ENCODE results near the gene ACSBG1.

ACSBG1 gene

GRCh38 chr15:78201281-78202190, 32.8 kb downstream of the ACSBG1 start:
- DNase-seq, result no peak

DNA sequence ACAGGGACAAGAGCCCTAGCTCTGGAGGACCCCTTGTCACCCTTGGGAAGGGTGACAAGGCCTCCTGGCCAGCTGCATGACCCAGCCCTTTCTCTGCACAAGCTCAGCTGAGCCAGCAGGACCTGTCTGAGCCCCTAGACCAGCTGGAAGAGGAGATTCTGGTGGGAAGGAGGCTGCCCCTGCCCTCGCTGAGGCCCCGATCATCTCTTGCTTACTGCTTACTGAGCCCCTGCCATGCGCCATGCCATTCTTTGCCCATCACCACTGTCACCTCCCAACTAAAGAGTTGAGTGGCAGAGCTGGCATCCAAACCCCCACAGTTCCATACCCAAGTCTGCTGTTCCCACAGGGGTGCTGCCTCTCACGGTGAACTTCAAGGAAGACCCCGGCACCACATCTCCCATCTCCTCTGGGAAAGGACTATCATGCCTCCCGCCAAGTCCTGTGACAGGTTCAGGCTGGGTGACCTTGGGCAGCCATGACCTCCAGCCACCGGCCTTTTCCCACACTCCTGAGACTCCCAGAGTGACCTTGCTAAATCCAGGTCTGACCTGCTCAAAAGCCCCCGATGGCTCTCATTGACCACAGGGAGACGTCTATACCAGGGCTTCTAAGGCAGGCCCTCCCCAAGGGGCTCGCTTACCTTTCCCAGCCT, 34.0 kb downstream of the ACSBG1 start:
- DNase-seq, result no peak

DNA sequence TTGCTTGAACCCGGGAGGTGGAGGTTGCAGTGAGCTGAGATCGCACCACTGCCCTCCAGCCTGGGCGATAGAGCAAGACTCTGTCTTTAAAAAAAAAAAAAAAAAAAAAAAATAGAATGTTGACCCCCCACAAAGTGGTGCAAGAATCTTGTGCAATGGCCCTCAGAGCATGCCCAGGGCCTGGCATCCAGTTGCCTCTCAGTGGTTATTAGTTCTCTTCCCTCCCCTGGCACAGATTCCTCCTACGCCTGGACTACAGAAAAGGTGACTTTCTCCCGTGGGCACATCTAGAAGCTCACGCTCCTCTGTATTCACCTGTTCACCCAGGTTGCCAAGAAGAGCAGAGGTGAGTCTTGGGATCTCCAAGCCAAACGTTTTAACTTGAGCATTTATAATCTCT, 36.7 kb downstream of the ACSBG1 start:
- no peak for DNase-seq

DNA sequence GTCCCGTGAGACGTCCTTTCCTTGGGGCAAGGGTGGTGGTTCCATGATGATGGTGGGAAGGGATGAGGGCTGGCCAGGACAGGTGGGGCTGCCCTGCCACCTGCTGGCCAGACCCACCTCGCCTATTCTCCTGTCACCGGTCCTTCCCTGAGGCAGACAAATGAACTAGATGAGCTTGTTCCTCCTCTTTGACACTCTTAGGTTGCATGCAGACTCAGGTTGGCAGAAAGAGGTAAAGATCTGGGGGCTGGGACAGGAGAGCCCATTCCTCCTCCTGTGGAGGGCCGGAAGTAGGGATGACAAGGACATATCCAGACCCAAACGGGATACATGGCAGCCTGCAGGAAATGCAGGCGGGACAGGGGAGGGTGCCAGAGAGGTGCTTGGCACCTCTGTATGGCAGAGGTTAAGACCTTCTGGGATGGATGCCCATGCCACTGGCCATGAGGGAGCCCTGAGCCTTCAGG, 38.6 kb downstream of the ACSBG1 start:
- peak; percentile 21 for DNase-seq

GRCh38 chr15:78194568-78194925, 39.8 kb downstream of the ACSBG1 start:
- no peak for DNase-seq

- DNase-seq, result no peak
Observed at GRCh38 chr15:78193731-78194567, 40.4 kb downstream of the ACSBG1 start.

GRCh38 chr15:78192826-78193594, 41.4 kb downstream of the ACSBG1 start:
- no peak for DNase-seq

GRCh38 chr15:78182821-78183220, 51.5 kb downstream of the ACSBG1 start:
- DNase-seq, result no peak

DNA sequence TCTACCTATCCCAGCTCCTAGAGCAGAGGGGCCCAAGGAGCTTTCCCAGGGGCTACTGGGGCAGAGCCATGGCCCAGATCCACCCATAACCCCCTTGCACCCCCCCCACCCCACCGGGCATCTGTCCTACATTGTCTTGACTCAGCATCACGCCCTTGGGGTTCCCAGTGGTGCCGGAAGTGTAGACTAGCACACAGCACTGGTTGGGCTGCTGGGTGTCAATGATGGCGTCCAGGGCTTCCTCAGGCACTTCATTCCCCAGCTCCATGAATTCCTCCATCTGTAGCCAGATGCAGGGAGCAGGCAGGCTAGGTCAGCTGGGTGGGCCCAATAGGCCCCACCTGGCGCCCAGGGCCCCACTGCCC, 52.0 kb downstream of the ACSBG1 start:
- DNase-seq, result no peak

GRCh38 chr15:78179906-78180305, 54.5 kb downstream of the ACSBG1 start:
- DNase-seq, result no peak

DNA sequence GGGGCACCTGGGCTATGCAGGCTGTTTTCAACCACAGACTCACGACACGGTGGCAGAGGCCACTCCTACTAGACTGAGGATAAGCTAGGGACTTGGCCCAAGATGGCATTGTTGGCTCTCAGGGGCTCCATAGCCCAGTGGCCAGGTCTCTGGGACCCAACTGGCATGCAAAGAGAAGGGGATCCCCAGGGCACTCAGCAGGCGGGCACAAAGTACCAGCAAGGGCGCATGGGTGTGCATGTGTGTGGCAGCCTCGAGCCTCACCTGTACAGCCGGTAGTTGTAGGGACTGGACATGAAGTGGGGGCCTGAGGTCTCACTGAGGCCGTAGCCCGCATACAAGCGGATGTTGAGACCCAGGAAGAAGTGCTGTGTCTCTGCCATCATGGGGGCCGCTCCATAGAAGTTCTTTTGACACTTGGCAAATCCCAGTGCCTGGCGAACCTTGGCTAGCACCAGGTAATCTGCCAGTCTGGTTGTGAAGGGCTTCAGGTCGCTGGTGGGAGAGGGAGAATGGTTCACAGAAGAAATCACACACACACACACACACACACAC, 55.0 kb downstream of the ACSBG1 start:
- no peak for DNase-seq

DNA sequence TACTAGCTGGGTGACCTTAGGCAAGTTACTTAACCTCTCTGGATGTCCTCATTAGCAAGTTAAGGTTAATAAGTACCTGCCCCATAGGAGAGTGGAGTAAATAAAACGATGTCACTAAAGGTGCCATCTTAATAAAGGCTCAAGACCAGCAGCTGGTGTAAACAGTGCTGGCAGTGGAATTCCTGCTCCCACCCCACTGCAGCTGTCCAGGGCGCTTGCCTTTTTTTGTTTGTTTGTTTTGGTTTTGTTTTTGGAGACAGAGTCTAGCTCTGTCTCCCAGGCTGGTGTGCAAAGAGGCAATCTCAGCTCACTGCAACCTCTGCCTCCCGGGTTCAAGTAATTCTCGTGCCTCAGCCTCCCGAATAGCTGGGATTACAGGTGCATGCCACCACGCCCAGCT, 56.3 kb downstream of the ACSBG1 start:
- DNase-seq, result no peak

DNA sequence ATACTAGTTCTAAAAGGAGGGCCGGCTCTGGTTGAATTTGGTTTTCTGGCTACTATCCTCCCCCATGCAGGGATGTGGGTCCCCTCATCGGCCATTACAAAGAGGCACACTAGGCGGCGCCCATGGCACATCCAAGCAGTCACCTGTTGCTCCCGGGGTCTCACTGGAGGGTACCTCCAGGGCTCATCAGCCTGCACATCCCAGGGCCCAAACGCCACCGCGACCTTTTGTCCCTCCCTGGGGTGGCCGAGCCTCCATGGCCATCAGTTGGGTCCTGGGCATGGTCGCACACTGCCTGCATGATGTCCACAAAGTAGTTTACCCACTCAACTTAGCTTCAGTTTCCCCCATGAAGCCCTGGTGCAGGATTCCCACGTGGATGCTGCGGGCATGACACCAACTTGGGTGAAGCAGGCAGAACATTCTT, 56.9 kb downstream of the ACSBG1 start:
- peak; percentile 30 for DNase-seq

DNA sequence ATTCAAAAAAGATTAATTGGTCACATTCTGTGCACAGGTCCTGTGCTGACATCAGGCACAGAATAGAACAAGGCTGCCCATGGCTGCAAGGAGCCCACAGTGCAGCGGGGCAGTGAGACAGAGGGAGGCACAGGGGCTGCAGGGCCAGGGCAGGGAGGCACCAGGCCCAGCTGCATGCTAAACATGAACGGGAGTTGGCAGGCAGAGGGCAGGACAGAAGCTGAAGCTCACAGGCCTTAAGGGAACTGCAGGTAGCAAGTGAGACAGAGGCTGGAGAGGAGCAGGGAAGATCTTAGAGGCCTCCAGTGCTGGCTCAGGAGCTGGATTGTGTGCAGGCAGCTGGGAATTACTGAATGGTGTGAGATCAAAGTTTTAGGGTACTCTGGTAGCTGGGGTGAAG, 59.0 kb downstream of the ACSBG1 start:
- DNase-seq, result no peak

DNA sequence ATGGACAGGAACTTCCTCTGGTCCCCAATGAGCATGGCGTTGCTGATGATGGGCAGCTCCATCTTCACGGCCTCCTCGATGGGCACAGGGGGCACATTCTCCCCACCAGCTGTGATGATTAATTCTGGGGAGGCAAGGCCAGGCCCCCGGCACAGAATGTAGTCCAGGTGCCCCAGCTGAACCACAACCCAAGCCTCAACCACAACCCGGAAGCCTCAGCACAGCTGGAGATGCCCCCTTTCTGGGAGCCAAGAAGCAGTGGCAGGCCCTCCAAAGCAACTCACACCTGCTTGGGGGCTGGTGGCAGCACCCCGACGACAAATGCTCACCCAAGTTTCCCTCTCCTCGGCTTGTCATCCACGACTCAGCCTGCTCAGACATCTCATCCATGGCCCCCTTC, 60.0 kb downstream of the ACSBG1 start:
- no peak for DNase-seq

DNA sequence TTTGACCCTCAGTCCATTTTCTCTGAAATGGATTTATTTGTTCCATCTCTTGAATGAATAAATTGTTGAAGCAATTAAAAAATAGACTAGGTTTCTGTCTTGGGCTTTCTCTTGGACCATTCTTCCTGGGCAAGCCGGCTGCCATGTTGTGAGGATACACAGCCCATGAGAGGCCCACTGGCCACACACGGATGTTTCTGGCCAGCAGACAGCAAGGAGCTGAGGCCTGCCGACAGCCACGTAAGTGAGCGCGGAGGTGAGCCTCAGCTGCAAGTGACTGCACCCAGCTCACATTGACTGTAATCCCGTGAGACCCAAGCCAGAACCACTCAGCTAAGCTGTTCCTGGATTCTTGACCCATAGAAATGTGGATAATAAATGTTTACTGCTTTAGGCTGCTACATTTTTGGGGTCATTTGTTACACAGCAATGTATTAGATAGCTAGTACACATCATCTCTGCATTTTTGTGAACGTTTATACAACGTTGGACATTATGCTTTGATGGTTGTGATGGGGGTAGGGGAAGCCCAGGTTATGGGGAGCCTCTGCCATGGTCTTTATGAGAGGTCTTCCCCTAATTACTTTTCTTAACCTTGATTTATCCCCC, 62.4 kb downstream of the ACSBG1 start:
- no peak for DNase-seq

DNA sequence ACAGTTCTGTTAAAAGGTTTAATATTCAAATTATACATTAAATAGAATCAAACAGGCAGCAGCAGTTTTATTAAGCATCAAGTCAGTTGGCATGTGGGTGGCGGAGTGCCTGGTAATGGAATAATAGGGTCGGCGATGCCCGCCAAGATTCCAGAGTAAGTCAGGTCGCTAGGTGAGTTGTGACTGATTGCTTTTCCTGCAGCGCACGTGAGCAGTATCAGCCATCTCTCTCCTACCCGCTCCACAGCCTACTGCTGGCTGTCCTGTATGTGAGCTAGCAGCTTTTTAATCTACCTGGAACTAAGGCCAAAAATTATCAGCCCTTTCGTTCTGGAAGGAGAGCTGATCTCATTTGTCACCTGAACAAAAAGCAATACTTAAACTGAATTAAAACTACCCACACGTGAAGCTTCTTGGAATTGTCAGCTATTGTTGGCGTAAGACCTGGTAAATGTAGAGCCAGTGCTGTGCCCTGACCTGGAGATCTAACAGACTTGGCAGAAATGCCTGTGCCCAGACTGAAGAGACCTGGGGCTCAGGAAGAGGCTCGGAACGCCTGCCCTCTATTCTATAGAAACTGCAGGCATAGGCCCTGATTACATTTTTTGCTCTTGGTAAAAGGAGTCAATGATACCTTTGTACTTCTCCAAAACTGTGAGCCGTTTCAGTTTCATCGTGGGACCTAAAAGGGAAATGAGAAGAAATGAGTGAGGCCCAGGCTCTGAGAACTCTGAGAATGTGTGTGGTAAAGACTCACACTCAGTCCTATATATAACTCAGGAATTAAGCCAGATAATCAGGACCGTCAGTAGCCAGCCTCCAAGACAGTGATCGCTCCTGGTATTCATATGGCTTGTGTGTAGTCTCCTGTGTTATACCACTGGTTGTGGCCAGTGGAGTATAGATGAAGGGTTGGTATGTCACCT, 63.3 kb downstream of the ACSBG1 start:
- no peak for DNase-seq

GRCh38 chr15:78168608-78169007, 65.8 kb downstream of the ACSBG1 start:
- no peak for DNase-seq

GRCh38 chr15:78167227-78167888, 67.0 kb downstream of the ACSBG1 start:
- no peak for DNase-seq

DNA sequence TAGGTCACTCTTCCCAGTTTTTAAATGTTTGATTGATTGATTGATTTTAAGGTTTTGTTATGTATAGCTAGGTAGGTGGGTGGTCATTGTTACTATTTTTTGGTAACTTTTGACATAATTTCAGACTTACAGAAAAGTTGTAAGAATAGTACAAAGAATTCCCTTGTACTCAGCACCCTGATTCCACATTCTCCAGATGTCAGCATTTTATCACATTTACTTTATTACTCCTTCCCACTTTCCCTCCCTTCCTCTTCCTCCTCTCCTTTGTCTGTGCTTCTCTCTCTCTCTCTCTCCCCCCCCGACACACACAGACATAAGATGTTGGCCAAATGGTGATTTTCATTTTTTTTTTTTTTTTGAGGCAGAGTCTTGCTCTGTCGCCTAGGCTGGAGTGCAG, 70.4 kb downstream of the ACSBG1 start:
- DNase-seq, result no peak

Data from EL (cell line).